ENCODE measurements around the gene PIP4K2A.
"Not testable (repeated sequence)": the region's sequence is repeated elsewhere in the genome, so short reads cannot be mapped to it uniquely, and the experiment has no call there.

The PIP4K2A gene

DNA sequence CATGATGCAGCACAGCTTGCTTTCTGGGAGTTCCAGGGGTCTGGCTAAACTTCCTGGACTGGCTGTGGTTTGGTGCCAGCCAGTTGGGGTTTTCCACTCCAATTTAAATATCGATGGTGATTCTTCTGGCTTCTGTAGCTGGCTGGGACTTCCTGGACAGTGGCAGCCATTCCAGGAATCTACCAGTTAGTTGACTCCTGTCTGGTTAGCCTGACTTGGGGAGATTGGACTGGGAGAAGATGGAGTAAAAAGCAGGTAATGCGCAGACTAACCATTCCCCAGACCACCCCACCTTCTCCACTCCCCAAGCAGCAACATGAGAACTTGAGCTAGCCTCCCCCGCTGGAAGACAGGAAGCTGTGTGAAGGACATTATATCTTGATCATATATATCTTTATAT, 6.3 kb upstream of the PIP4K2A start:
- in situ Hi-C loops (cut with HindIII; ENCODE audit: low sequenced_read_pairs): no loop called here

DNA sequence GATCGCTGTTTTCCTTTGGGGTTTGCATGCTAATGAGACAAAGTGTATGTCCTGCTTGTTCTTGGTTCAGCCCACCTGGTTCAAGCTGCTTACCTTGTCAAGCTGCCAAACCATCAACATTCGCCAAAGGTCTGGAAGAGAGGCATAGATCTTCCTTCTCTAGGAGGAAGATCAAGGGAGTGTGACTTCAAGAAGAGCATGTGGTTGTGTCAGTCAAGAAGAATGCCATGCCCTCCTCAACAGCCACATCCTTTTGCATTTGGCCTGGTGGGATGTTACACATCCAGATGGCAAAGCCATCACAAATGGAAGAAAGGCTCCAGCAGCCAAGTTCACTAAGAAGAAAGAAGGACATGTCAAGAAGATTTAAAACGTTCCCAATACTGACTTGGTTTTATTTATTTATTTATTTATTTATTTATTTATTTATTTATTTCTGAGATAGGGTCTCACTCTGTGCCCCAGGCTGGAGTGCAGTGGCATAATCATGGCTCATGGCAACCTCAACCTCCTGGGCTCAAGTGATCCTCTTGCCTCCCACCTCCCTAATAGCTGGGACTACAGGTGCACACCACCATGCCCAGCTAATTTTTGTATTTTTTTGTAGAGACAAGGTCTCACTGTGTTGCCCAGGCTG, 5.1 kb upstream of the PIP4K2A start:
- in situ Hi-C loops (cut with HindIII; ENCODE audit: low sequenced_read_pairs): no loop called here

DNA sequence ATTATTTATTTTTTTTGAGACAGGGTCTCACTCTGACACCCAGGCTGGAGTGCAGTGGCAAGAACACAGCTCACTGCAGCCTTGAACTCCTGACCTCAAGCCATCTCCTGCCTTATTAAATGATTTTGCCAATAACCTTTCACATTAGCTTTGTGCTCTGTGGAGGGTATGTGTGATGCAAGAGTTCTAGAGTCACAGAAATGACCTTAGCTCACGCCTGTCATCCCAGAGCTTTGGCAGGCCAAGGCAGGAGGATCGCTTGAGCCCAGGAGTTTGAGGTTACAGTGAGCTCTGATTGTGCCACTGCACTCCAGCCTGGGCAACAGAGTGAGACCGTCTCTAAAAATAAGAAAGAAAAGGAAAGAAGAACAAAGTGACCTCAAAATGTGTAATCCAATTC, 4.3 kb upstream of the PIP4K2A start:
- in situ Hi-C loops (cut with HindIII; ENCODE audit: low sequenced_read_pairs): not testable (repeated sequence)

DNA sequence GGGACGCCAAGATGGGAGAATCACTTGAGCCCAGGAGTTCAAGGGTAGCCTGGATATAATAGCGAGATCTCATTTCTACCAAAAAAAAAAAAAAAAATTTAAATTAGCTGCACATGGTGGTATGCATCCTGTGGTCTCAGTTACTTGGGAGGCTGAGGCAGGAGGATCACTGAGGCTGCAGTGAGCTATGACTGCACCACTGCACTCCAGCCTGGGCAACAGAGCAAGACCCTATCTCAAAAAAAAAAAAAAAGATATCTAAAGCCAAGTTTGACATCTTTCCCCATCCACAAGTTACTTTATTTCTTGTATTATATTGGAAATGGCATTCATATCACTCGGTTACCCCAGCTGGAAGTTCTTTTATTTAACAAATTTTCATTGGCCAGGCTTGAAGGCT, 3.4 kb upstream of the PIP4K2A start:
- in situ Hi-C loops (cut with HindIII; ENCODE audit: low sequenced_read_pairs): no loop called here

DNA sequence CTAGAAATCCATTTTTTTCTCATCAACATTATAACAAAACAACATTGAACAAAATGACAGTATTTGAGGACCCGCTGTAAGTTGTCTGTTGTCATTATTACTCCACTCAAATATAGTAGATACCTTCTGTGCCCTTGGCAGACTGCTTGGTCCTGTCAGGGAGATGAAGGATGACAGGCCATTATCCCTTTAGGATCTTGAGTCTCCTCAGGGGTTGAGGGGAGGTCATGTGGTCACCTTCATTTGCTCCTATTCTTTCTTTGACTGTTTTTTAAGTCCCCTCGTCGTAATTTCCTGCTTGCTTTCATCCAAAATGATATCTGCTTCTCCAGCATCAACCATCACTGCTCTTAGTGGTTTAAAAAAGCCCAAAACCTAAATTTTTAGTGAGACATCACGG, 2.6 kb upstream of the PIP4K2A start:
- in situ Hi-C loops (cut with HindIII; ENCODE audit: low sequenced_read_pairs): no loop called here

DNA sequence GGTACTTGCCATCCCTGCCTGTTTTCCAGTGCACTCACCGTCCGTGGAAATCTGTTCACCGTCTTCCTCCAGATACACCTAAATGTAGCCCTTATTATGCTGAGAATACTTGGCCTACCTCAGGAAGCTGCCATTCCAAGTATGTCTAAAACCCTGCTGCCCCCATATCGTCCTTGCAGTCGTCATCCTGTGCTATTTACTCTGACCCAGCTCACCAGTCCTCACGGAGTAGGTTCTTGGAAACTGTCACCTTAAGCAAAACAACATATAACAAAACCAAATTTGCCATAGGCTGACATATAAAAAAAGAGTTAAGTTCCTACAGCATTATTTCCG, 880 bp upstream of the PIP4K2A start:
- in situ Hi-C loops (cut with HindIII; ENCODE audit: low sequenced_read_pairs): no loop called here

DNA sequence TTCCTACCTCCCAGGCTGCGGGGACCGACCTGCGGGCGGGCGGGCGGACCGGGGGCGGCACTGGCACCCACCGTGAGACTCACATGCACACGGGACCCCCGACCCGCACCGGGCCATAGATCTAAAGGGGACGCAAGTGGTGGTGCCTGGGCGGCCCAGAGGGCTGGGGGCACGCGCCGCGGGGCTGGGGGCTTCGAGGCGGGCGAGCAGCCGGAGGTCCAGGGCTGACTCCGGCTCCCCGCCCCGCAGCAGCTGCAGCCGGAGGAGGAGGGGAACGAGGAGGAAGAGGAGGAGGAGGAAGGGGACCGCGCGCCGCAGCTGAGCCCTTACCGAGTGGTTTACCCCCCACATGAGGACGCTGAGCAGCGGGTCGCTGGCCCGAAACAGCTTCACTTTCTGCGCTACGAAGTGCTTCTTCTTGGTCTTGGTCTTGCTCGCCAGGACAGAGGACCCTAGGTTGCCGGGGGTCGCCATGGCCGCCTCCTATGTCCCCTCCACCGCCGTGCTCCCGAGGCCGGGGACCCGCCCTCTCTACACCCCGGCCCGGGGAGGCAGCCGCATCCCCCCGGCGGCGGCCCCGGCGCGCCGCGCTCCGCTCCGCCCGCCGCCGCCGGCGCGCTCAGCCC, 412 bp downstream of the PIP4K2A start:
- in situ Hi-C loops (cut with HindIII; ENCODE audit: low sequenced_read_pairs): no loop called here

DNA sequence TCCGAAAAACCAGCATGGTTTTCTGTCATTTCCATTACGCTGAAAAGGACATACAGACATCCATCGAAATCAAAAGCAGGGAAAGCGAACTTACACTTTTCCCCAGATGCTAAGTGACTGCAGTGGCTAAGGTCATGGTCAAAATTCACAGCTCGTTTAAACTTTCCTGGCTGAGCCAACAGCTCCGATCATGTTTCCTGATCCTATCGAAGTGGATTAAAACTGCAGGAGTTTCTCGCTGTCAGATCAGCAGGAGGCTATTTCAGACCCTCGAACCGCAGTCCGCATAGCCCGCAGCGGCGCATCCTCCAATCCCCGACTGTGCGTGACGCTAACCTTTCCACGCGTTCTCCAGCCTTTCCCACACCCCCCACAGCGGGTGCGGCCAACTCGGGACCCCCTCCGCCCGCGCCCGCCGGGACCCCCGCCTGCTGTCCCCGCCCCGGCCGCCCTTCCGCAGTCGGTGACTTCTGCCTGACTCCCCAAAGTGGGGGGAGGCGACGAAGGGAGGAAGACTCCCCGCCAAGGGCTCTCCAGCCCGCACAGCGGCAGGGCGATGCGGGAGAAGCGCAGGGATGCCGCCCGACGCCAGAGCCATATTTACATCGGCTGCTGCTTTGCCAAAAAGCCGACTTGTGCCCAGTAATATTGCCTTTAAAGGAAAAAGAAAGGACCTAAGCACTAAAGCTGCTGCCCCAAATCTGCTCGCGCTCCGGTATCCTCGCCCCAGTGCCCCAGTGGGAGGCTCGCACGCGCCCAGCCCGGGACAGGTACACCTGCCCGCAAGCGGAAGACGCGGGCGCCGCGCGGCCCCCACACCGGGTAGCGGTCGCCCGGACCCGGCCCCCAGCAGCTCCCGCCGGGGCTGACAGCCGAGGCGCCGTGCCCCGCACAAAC, 1.2 kb downstream of the PIP4K2A start:
- in situ Hi-C loops (cut with HindIII; ENCODE audit: low sequenced_read_pairs): no loop called here

DNA sequence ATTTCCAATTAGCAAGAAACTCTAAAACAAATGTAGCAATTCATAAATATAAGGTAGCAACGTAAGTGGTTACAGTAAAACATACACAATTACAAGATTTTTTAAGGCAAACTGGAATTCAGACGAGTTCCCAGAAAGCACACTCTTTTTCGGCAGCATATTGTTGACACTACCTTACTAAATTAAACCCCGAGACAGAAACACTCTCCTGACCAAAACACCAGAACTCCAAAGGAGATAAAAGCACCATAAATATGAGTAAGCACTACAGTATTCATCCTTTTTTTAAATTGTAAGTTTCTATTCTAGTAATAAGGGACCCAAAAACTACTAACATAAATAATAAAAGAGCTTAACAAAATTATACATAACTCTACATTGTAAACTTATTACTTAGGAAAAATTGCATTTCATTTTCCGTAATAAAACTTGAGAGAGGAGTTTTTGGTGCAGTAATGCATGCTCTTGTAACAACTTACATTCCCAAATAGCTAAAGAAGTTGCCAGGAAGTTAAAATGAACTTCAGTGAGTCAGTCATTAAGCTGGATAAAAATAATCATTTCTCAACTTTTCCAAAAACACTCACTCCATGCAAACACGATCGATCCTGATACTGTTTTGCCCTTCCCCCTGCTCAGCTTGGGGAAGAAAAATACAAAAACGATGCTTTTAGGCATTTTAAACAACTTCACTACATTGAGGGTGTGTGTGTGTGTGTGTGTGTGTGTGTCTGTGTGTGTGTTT, 2.0 kb downstream of the PIP4K2A start:
- in situ Hi-C loops (cut with HindIII; ENCODE audit: low sequenced_read_pairs): no loop called here

DNA sequence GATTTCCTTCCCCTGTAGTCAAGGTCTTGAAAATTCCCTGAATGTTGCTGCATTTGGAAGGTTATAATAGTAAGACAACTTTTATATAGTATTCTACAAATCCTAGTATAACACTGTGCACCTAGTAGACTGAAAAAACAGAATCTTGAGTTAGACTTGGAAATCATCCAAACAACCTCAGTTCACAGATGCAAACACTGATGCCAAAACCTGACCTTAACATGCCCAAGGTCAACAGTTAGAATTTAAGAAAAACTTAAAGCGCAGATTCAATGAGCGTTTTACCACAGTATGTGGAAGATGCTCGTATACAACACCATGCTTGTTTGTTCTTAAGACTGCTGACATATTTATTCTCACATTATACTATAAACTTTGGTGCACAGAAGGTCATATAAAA, 3.0 kb downstream of the PIP4K2A start:
- in situ Hi-C loops (cut with HindIII; ENCODE audit: low sequenced_read_pairs): no loop called here

DNA sequence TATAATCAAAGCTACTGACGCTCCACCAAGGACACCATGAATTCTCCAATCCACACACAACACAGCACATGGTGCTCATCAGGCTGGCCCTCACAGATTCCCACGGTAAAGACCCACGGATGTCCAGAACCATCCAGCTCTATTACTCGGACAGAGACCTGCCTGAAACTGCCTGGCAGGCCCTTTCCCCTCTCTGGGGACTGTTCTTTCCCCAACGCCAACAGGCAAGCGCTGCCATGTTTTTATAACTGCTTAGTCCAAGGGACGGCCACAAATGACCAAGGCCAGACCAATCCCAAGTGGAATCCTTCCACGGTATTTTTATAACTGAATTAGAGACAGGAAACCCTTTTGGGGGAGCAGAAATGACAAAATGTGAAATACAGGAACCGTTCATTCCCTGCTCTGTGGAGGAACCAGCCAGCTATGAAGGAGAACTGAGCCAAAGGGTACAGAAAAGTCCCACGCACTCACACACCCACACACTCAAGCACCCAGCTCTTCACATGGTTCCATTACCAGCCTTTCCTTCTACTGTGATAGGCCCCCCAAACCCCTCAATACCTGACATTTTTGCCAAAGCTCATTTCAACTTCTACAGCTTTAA, 4.1 kb downstream of the PIP4K2A start:
- in situ Hi-C loops (cut with HindIII; ENCODE audit: low sequenced_read_pairs): no loop called here

DNA sequence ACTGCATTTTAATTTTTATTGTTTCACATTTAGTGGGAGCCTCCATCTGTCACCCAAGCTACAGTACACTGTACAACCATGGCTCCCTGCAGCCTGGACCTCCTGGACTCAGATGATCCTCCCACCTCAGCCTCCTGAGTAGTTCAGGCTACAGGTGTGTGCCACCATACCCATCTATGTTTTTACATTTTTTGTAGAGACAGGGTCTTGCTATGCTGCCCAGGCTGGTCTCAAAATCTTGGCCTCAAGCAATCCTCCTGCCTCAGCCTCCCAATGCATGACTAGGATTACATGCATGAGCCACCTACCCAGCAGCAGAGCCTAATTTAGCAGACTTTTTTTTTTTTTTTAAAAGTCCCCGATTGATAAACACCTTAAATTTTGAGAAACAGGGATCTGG, 5.6 kb downstream of the PIP4K2A start:
- in situ Hi-C loops (cut with HindIII; ENCODE audit: low sequenced_read_pairs): no loop called here

DNA sequence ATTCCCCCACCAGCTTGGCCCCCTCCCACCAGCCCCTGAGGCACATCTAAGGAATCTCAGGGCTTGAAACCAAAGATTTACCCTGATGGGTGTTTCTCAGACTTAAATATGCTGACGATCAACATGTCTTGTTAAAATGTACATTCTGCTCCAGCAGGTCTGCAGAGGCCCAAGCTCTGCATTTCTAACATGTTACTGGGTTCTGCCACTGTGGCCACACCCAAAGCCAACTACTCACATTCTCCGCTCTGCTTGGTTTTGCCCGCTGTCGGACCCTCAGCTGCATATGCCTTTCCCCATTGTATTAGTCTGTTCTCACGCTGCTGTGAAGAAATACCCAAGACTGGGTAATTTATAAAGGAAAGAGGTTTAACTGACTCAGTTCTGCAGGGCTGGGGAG, 8.9 kb downstream of the PIP4K2A start:
- in situ Hi-C loops (cut with HindIII; ENCODE audit: low sequenced_read_pairs): no loop called here

DNA sequence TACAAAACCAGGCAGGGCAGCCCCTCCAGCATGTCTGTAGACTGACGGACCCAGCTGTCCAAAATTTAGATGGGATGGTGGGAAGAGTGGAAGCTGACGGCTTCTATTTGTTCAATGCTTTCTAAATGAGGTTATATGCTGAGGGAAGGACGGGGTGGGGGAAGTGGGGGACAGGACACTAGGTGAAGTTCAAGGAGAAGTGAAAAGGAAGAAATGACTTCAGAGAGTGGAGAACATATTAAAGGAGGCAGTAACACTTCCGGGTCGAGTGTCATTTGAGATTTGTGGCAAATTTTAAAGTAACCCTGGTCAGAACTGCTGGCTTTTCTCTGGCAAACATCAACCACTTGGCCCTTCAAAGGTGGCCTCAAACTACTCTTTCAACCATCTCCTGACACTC, 9.4 kb downstream of the PIP4K2A start:
- in situ Hi-C loops (cut with HindIII; ENCODE audit: low sequenced_read_pairs): no loop called here

DNA sequence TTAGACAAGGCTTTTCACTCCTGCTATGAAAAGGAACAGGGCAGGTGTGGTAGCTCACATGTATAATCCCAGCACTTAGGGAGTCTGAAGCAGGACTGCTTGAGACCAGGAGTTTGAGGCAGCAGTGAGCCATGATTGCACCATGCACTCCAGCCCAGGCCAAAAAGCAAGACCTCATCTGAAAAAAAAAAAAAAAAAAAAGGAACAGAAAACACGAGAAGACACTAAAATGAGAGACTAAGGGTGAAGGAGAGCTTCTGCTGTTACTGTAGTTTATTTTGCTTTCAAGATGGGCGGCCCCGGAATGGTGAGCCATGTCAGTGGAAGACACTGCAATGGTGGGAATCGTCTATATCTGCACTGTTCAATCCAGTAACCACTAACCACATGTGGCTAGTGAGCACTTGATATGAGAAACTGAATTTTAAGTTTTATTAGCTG, 9.9 kb downstream of the PIP4K2A start:
- in situ Hi-C loops (cut with HindIII; ENCODE audit: low sequenced_read_pairs): no loop called here

DNA sequence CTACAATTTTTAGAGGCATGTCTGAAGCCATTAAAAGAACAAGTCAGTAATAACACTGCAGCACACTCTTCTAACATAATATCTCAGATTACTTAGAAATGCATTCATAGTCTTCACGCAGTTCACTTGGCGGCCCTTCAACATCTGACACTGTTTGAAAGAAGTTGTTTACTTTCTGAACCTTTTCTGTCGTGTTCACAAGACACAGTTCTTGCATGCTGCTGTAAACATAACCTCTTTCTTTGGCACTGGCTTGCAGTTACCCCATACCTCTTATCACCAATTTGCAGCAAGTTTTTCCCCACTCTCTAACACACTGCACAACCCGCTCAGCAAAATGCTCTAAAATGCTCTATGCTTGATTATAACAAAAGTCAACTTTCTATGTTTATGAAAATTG, 12.0 kb downstream of the PIP4K2A start:
- in situ Hi-C loops (cut with HindIII; ENCODE audit: low sequenced_read_pairs): no loop called here

DNA sequence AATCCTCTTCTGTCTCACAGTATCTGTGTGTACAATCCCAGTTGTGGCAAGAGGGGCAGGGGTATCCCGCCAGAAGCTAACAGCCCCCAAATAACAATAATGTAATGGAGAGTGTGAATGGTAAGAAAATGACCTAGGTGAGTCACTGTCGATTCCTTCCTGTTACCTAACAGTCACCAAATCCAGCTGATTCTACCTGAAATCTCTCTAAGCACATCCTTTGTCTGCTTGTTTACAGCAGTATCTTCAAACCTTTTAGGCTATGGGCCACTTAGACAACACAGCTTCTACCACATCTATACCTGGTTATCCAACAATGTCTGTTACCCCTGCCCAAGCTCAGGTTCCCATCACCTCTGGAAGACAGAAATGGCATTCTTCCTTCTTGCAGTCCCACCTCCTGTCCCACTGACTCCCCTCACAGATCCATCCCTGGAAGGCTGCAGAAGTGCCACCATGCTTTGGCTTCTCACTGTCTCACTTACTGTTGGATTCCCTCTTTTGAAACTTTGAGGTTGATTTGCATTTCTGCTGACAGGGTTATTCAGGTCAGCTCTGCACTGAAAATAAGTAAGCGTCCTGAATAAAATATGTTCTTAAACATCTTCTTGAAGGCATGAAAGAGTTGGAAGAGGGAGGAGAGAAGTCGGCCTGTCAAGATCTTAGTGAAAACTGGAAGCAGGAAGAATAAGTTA, 13.1 kb downstream of the PIP4K2A start:
- in situ Hi-C loops (cut with HindIII; ENCODE audit: low sequenced_read_pairs): no loop called here

DNA sequence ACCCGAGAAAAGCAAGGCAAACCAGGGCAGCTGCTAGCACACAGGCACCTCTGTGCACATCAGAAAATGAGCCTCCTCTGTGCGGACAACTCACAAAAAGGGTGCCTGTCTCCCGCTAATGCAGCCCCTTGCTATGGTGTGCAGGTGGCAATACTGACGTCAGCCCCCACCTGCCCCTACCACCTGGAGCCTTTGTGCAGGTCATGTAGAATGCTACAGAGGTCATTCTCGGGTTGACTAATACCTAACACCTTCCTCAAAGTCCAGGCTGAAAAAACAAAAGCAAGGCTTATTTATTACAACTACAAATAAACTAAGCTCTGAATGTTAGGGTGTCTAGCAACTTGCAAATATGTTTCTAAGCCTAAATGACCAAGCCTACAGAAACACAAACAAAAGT, 13.9 kb downstream of the PIP4K2A start:
- in situ Hi-C loops (cut with HindIII; ENCODE audit: low sequenced_read_pairs): no loop called here

DNA sequence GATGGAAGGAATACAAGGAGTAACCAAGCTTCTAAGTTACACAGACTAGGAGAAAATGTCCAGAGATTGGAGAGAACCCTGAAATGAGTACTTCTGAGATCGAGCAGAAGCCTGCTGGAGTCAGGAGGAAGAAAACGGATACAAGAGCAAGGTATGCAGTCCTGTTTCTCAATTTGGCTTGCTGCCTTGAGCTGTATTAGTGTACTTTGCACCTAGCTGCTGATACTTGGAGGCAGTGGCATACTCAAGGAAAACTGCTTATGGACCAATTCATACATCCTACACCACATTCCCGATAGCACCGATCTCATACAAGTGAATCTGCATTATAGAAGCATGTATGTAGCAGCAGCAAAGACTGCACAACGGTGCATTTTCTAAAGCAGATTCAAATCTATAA, 14.4 kb downstream of the PIP4K2A start:
- in situ Hi-C loops (cut with HindIII; ENCODE audit: low sequenced_read_pairs): no loop called here

DNA sequence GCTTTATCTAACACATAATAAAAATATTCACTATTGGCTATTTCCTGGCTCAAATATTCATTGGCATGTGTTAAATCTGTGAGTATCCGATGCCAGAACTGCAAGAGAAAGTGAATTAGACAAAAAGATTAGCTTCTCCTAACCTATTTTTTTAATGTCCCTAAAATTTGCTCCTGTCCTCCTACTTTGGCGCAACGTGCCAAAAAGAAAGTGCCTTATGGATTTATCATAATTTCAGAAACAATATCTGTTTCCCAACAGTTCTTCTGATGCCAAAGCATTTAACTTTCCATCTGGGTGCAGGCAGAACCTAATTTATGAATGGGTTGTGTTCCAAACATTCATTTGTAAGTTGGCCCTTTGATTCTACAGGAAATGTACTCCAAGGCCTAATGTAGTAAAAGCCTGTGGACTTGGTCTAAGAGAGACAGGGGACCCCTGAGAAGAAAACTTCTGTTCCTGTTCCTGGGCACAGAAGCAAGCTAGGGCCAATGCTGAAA, 15.4 kb downstream of the PIP4K2A start:
- in situ Hi-C loops (cut with HindIII; ENCODE audit: low sequenced_read_pairs): no loop called here
